ENCODE measurements around the gene PRR5. TPM values are rescaled to one million over a fixed set of nuclear protein-coding genes. Genes with fewer than 3 reads are reported as not detected.
A peak's percentile ranks its signal among the peaks of the same experiment; 100 is the strongest.
"Not testable (repeated sequence)": the region's sequence is repeated elsewhere in the genome, so short reads cannot be mapped to it uniquely, and the experiment has no call there.

Gene PRR5, protein sequence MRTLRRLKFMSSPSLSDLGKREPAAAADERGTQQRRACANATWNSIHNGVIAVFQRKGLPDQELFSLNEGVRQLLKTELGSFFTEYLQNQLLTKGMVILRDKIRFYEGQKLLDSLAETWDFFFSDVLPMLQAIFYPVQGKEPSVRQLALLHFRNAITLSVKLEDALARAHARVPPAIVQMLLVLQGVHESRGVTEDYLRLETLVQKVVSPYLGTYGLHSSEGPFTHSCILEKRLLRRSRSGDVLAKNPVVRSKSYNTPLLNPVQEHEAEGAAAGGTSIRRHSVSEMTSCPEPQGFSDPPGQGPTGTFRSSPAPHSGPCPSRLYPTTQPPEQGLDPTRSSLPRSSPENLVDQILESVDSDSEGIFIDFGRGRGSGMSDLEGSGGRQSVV
- total RNA-seq (10 to 100 TPM; 20.5 to 49.1 TPM), polyA plus RNA-seq (10 to 100 TPM; 11.5 to 18.1 TPM)

DNA sequence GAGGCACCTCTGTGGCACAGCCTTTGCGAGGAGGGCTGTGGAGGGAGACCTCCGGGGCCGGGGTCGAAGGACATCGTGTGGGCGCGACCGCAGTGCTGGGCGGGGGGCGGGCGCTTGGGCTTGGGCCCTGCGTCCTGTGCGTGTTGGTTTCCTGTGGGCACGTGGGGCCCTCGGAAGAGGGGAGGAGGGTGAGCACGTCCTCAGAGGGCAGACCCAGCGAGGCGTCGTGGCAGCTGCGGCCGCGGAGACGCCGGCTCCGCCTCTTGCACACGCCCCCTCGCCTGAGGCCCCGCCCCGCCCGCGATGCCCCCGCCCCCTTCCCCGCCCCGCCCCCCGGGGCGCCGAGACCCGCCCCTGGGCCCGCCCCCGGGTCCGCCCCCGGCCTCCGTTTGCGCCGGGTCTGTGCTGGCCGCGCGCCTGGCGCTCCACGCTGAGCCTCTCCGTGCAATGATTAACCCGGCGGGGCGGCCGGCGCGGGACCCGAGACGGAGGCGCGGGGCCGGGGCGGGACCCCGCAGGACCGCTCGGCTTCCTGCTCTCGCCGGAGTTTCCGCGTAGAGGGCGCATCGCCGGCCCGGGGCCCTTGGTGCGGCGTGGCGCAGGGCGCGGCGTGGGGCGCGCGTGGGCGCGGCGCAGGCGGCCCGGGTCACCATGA lies at the start of gene PRR5:
TSS of gene PRR5 (plus strand) at position 381 of the 655 bp plus-strand sequence. CDS start at position 652, 271 bp downstream.
- H3K9ac ChIP-seq (ENCODE audit: low read depth in 1 of 2, low read length in 2 of 2): peak within 1 kb of the TSS in 1 of 2 donors; percentile 76
- WGBS: 2% methylated on average over 87 of the region's 88 CpGs
- no peaks in the 10 kb centered on the region for H3K9me3 ChIP-seq (ENCODE audit: control insufficient read depth in 4 of 4, low read length in 3 of 4)
- TF ChIP-seq, protein P1, sequence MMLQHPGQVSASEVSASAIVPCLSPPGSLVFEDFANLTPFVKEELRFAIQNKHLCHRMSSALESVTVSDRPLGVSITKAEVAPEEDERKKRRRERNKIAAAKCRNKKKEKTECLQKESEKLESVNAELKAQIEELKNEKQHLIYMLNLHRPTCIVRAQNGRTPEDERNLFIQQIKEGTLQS (IDR thresholded peaks at IDR 0.05): no peak
- no peak for TF ChIP-seq RXRA (IDR thresholded peaks at IDR 0.05)
- peaks cover 0 to 2% (median 0%) of the 10 kb centered on the region in 4 donors for H3K36me3 ChIP-seq (ENCODE audit: control insufficient read depth in 4 of 4, insufficient read depth in 3 of 4, low read depth in 1 of 4, low read length in 3 of 4)
- H3K4me3 ChIP-seq (ENCODE audit: low read depth in 1 of 3, low read length in 3 of 3): peak within 1 kb of the TSS; percentile 63 to 79 (median 70)
- peaks cover 0 to 23% (median 10%) of the 10 kb centered on the region in 4 donors for H3K4me1 ChIP-seq (ENCODE audit: control insufficient read depth in 4 of 4, insufficient read depth in 4 of 4, low read length in 3 of 4)
- no peaks in the 10 kb centered on the region for H3K27me3 ChIP-seq (ENCODE audit: control insufficient read depth in 4 of 4, insufficient read depth in 4 of 4, low read length in 3 of 4)
- peak within 1 kb of the TSS; percentile 45 to 77 for H3K27ac ChIP-seq (ENCODE audit: low read depth in 1 of 2, low read length in 2 of 2)
- DNase-seq (ENCODE audit: low spot score): peak; percentile 87

- not testable (repeated sequence) for H3K9me3 ChIP-seq (ENCODE audit: control insufficient read depth in 4 of 4, low read length in 3 of 4); H3K27me3 ChIP-seq (ENCODE audit: control insufficient read depth in 4 of 4, insufficient read depth in 4 of 4, low read length in 3 of 4); H3K36me3 ChIP-seq (ENCODE audit: control insufficient read depth in 4 of 4, insufficient read depth in 3 of 4, low read depth in 1 of 4, low read length in 3 of 4); H3K4me3 ChIP-seq (ENCODE audit: low read depth in 1 of 3, low read length in 3 of 3); H3K27ac ChIP-seq (ENCODE audit: low read depth in 1 of 2, low read length in 2 of 2); DNase-seq (ENCODE audit: low spot score); H3K4me1 ChIP-seq (ENCODE audit: control insufficient read depth in 4 of 4, insufficient read depth in 4 of 4, low read length in 3 of 4); H3K9ac ChIP-seq (ENCODE audit: low read depth in 1 of 2, low read length in 2 of 2)
- WGBS: 68% methylated on average over 1 of the region's 1 CpG
Measured at GRCh38 chr22:44652866-44653265, 49.1 kb upstream of the PRR5 start.

DNA sequence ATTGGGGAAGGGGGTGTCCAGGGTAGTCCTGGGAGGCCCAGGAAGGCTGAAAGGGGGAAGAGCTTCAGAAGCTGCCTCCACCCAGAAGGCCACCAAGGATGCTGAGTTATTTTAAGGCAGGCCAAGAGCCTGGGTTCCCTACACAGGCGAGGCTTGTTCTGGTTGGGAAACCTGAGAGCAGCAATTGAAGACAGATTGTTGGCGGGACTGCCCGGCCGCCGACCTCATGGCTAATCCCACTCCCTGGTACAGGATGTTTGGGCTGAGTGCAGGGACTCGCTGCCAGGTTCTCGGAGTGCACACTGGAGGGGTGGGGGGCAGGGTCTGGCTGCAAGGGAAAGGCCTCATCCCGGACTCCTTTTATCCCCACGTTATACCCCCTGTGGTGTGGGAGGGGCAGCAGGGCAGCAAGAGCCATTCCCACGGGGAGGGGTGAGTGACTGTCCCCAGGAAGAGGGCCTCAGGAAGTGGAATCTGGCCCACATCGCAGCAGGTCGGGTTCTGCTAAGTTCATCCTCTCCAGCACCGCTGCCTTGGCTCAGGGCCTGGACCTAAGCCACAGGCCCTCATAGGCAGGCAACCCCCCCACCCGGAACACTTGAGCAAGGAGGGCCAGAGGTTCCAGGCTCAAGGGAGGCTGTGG lies 43.6 kb upstream of the PRR5 start:
- no peak for DNase-seq (ENCODE audit: low spot score)
- Histone ChIP-seq H3K4me3 (ENCODE audit: low read depth in 1 of 3, low read length in 3 of 3) (no peak overlapping the region), H3K27me3 (ENCODE audit: control insufficient read depth in 4 of 4, insufficient read depth in 4 of 4, low read length in 3 of 4) (peaks cover 0 to 2% (median 0%) of the 10 kb centered on the region in 4 donors), H3K9ac (ENCODE audit: low read depth in 1 of 2, low read length in 2 of 2) (no peak overlapping the region), H3K9me3 (ENCODE audit: control insufficient read depth in 4 of 4, low read length in 3 of 4) (no peaks in the 10 kb centered on the region), H3K4me1 (ENCODE audit: control insufficient read depth in 4 of 4, insufficient read depth in 4 of 4, low read length in 3 of 4) (peaks cover 0 to 6% (median 2%) of the 10 kb centered on the region in 4 donors), H3K36me3 (ENCODE audit: control insufficient read depth in 4 of 4, insufficient read depth in 3 of 4, low read depth in 1 of 4, low read length in 3 of 4) (no peaks in the 10 kb centered on the region), H3K27ac (ENCODE audit: low read depth in 1 of 2, low read length in 2 of 2) (peak overlapping the region; percentile 56 to 59)
- WGBS: 50% methylated on average over 14 of the region's 14 CpGs
- no peak for TF ChIP-seq YY1 (IDR thresholded peaks at IDR 0.05)
- TF ChIP-seq RXRA (IDR thresholded peaks at IDR 0.05): peak in 1 of 2 donors; percentile 21
- TF ChIP-seq REST (IDR thresholded peaks at IDR 0.05): no peak
- TF ChIP-seq FOXA2 (IDR thresholded peaks at IDR 0.05): no peak
- TF ChIP-seq, protein P2, sequence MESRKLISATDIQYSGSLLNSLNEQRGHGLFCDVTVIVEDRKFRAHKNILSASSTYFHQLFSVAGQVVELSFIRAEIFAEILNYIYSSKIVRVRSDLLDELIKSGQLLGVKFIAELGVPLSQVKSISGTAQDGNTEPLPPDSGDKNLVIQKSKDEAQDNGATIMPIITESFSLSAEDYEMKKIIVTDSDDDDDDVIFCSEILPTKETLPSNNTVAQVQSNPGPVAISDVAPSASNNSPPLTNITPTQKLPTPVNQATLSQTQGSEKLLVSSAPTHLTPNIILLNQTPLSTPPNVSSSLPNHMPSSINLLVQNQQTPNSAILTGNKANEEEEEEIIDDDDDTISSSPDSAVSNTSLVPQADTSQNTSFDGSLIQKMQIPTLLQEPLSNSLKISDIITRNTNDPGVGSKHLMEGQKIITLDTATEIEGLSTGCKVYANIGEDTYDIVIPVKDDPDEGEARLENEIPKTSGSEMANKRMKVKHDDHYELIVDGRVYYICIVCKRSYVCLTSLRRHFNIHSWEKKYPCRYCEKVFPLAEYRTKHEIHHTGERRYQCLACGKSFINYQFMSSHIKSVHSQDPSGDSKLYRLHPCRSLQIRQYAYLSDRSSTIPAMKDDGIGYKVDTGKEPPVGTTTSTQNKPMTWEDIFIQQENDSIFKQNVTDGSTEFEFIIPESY (IDR thresholded peaks at IDR 0.05): no peak
- TF ChIP-seq HNF4G (IDR thresholded peaks at IDR 0.05): no peak
- peak; percentile 81 for TF ChIP-seq NR2F2 (IDR thresholded peaks at IDR 0.05)
- peak; percentile 35 for TF ChIP-seq SP1 (IDR thresholded peaks at IDR 0.05)
- no peak for TF ChIP-seq HNF4A (conservative IDR thresholded peaks at IDR 0.05)
- TF ChIP-seq TAF1 (conservative IDR thresholded peaks at IDR 0.05): no peak
- TF ChIP-seq, protein P1 (IDR thresholded peaks at IDR 0.05): no peak
- no peak for TF ChIP-seq RAD21 (IDR thresholded peaks at IDR 0.05)
- no peak for TF ChIP-seq MAX (IDR thresholded peaks at IDR 0.05)
